SK-N-MC (cell line): ENCODE results near the gene ZNF831.

ENCODE experiments used
- EZH2 ChIP-seq: fragments of 200-600 bp; sonication (generic); IDR thresholded peaks from one replicate; pipeline ENCODE4 v1.6.1; 2017; ENCODE audit warnings: antibody characterized with exemption
- POLR2AphosphoS5 ChIP-seq: IDR thresholded peaks from 2 replicates; pipeline ENCODE4 v1.6.1; 2012; ENCODE audit warnings: mild to moderate bottlenecking, low read depth, low read length, borderline replicate concordance

GRCh38 chr20:59120919-59121318, 42.7 kb upstream of the ZNF831 start:
- no peak for TF ChIP-seq POLR2AphosphoS5
- TF ChIP-seq EZH2 = no peak
